Urinary bladder (tissue), 2 donors: ENCODE results near the gene DELE1. TPM values are rescaled to one million over a fixed set of nuclear protein-coding genes. Genes with fewer than 3 reads are reported as not detected.

ENCODE experiments used
- polyA plus RNA-seq: library from polyadenylated mRNA; stranded (reverse); fragments of 200-250 nt; gene quantifications from one replicate; pipeline ENCODE4 v1.2.3, GENCODE V29; 2013
- total RNA-seq: library from RNA; depleted of rRNA; stranded (reverse); fragments of >200 nt; gene quantifications from one replicate; pipeline ENCODE4 v1.2.3, GENCODE V29; 2014
- donor health status: healthy.

Gene DELE1
- total and polyA plus RNA-seq, 2 donors: 50.5 to 55.9 TPM

Other genes starting within 250 kb of the DELE1 start
- 9.8 TPM for gene ARAP3, start 241.6 kb upstream of the DELE1 start, total RNA-seq
- 11.7 TPM for gene ARAP3, start 241.6 kb upstream of the DELE1 start, polyA plus RNA-seq
- 21.1 TPM for gene PCDH1, start 45.5 kb upstream of the DELE1 start, total RNA-seq
- 22.5 TPM for gene PCDH1, start 45.5 kb upstream of the DELE1 start, polyA plus RNA-seq
- 14.6 TPM for gene PCDH12, start 34.3 kb downstream of the DELE1 start, total RNA-seq
- gene PCDH12, start 34.3 kb downstream of the DELE1 start, polyA plus RNA-seq: 2.5 TPM
- gene RNF14, start 45.2 kb downstream of the DELE1 start, total RNA-seq: 69.7 TPM
- gene RNF14, start 45.2 kb downstream of the DELE1 start, polyA plus RNA-seq: 51.9 TPM
- 30.9 TPM for gene GNPDA1, start 89.2 kb downstream of the DELE1 start, total RNA-seq
- 33.8 TPM for gene GNPDA1, start 89.2 kb downstream of the DELE1 start, polyA plus RNA-seq
- gene NDFIP1, start 184.9 kb downstream of the DELE1 start, total RNA-seq: 86.2 TPM
- 88.2 TPM for gene NDFIP1, start 184.9 kb downstream of the DELE1 start, polyA plus RNA-seq